HG03378 (cell line): ENCODE data around the gene LPP.

Experiments used
- ATAC-seq: cut with Tn5 transposase; IDR thresholded peaks from one replicate; pipeline ENCODE4 v1.9.1; 2021; ENCODE audit warnings: mild to moderate bottlenecking, moderate library complexity; ENCODE audit not compliant: unreplicated experiment

Gene LPP

GRCh38 chr3:188573956-188574355 lies 420.0 kb downstream of the LPP start:
- ATAC-seq, result no peak

GRCh38 chr3:188574885-188575284 lies 420.9 kb downstream of the LPP start:
- ATAC-seq, result no peak

- no peak for ATAC-seq
Measured at GRCh38 chr3:188575501-188575900, 421.5 kb downstream of the LPP start.

- no peak for ATAC-seq
Measured at GRCh38 chr3:188577539-188577938, 423.6 kb downstream of the LPP start.

- ATAC-seq, result no peak
Measured at GRCh38 chr3:188578576-188579363, 424.8 kb downstream of the LPP start.

GRCh38 chr3:188580223-188580622 lies 426.3 kb downstream of the LPP start:
- no peak for ATAC-seq

GRCh38 chr3:188580659-188581058 lies 426.7 kb downstream of the LPP start:
- no peak for ATAC-seq

- no peak for ATAC-seq
Measured at GRCh38 chr3:188581365-188581764, 427.4 kb downstream of the LPP start.

- no peak for ATAC-seq
Measured at GRCh38 chr3:188581792-188582191, 427.8 kb downstream of the LPP start.

GRCh38 chr3:188583341-188584161 lies 429.6 kb downstream of the LPP start:
- ATAC-seq, result no peak

GRCh38 chr3:188584162-188584529 lies 430.2 kb downstream of the LPP start:
- no peak for ATAC-seq

GRCh38 chr3:188584958-188585689 lies 431.2 kb downstream of the LPP start:
- no peak for ATAC-seq

- ATAC-seq, result no peak
Measured at GRCh38 chr3:188589071-188589470, 435.1 kb downstream of the LPP start.

GRCh38 chr3:188589771-188590170 lies 435.8 kb downstream of the LPP start:
- ATAC-seq, result no peak

- ATAC-seq, result no peak
Measured at GRCh38 chr3:188590557-188590956, 436.6 kb downstream of the LPP start.

- ATAC-seq, result no peak
Measured at GRCh38 chr3:188594139-188594538, 440.2 kb downstream of the LPP start.

- no peak for ATAC-seq
Measured at GRCh38 chr3:188595890-188596376, 442.0 kb downstream of the LPP start.

GRCh38 chr3:188598894-188599293 lies 444.9 kb downstream of the LPP start:
- ATAC-seq, result no peak

GRCh38 chr3:188602111-188602510 lies 448.2 kb downstream of the LPP start:
- ATAC-seq, result no peak

GRCh38 chr3:188602620-188603019 lies 448.7 kb downstream of the LPP start:
- ATAC-seq, result no peak

GRCh38 chr3:188604651-188605050 lies 450.7 kb downstream of the LPP start:
- ATAC-seq, result no peak
